Mammary epithelial cell (primary cell): ENCODE data around the gene FREM2.
A peak's percentile ranks its signal among the peaks of the same experiment; 100 is the strongest.

Experiments
- EZH2 ChIP-seq: IDR thresholded peaks from 2 replicates; pipeline ENCODE4 v1.6.1; 2012; ENCODE audit warnings: low read length, inconsistent platforms, borderline replicate concordance
- TF ChIP-seq, protein P1 (sequence below), 2 donors: IDR thresholded peaks in 1 of 2; conservative IDR thresholded peaks in 1 of 2; 2 replicates each; pipeline ENCODE4 v1.5.1; 2011 to 2012; ENCODE audit warnings: inconsistent platforms in 2 of 2, low read length in 2 of 2, mild to moderate bottlenecking in 2 of 2, control low read depth in 1 of 2, low read depth in 1 of 2; ENCODE audit not compliant: insufficient read depth in 1 of 2; ENCODE audit errors: extremely low read depth in 1 of 2

DNA sequence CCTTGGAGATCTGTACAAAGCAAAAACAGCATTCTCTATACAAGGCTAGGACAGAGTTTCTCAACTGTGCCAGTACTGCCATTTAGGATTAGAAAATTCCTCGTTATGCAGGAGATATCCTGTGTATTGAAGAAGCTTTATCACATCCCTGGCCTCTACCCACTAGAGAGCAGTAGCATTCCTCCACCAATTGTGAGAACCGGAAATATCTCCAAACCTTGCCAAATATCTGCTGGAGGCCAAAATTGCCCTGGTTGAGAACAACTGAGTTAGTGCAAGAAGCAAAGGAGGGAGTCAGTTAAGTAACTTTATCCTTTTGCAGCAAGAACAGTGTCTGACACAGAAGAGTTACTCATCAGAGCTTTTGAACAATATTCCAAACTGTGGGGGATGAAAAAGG, 16.2 kb upstream of the FREM2 start:
- TF ChIP-seq, protein P1, sequence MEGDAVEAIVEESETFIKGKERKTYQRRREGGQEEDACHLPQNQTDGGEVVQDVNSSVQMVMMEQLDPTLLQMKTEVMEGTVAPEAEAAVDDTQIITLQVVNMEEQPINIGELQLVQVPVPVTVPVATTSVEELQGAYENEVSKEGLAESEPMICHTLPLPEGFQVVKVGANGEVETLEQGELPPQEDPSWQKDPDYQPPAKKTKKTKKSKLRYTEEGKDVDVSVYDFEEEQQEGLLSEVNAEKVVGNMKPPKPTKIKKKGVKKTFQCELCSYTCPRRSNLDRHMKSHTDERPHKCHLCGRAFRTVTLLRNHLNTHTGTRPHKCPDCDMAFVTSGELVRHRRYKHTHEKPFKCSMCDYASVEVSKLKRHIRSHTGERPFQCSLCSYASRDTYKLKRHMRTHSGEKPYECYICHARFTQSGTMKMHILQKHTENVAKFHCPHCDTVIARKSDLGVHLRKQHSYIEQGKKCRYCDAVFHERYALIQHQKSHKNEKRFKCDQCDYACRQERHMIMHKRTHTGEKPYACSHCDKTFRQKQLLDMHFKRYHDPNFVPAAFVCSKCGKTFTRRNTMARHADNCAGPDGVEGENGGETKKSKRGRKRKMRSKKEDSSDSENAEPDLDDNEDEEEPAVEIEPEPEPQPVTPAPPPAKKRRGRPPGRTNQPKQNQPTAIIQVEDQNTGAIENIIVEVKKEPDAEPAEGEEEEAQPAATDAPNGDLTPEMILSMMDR (conservative IDR thresholded peaks at IDR 0.05 in 1 of 2, IDR thresholded peaks at IDR 0.05 in 1 of 2; ENCODE audit: extremely low read depth in 1 of 2, insufficient read depth in 1 of 2, low read depth in 1 of 2, low read length in 2 of 2), result peak; percentile 41 to 51
- TF ChIP-seq EZH2, result no peak
